BLaER1 (cell line): ENCODE data around the gene TSPAN2.
A peak's percentile ranks its signal among the peaks of the same experiment; 100 is the strongest.

Experiments
- H3K27ac ChIP-seq: shearing (Covaris generic); formaldehyde crosslinking; 2 replicates; pipeline ENCODE4 v1.8.1; 2022
- H3K27me3 ChIP-seq: shearing (Covaris generic); formaldehyde crosslinking; 2 replicates; pipeline ENCODE4 v1.8.1; 2022
- H3K36me3 ChIP-seq: shearing (Covaris generic); formaldehyde crosslinking; 2 replicates; pipeline ENCODE4 v1.8.1; 2022
- H3K4me1 ChIP-seq: shearing (Covaris generic); formaldehyde crosslinking; 2 replicates; pipeline ENCODE4 v1.8.1; 2022
- H3K4me2 ChIP-seq: shearing (Covaris generic); formaldehyde crosslinking; 2 replicates; pipeline ENCODE4 v1.8.1; 2022
- H3K4me3 ChIP-seq: shearing (Covaris generic); formaldehyde crosslinking; 2 replicates; pipeline ENCODE4 v1.8.1; 2022
- H3K9ac ChIP-seq: shearing (Covaris generic); formaldehyde crosslinking; 2 replicates; pipeline ENCODE4 v1.8.1; 2022
- H3K9me3 ChIP-seq: shearing (Covaris generic); formaldehyde crosslinking; 2 replicates; pipeline ENCODE4 v1.8.1; 2022
- H4K20me1 ChIP-seq: shearing (Covaris generic); formaldehyde crosslinking; 2 replicates; pipeline ENCODE4 v1.8.1; 2022
- Cebpa-rat ChIP-seq: shearing (Covaris generic); IDR thresholded peaks from 2 replicates; pipeline ENCODE4 v1.8.1; 2022

The TSPAN2 gene

GRCh38 chr1:115067161-115067859 is 22.0 kb downstream of the TSPAN2 start:
- no peak overlapping the region for H3K4me2 ChIP-seq

GRCh38 chr1:115065021-115065420 is 24.3 kb downstream of the TSPAN2 start:
- Histone ChIP-seq H3K27me3 (no peaks in the 10 kb centered on the region), H4K20me1 (no peaks in the 10 kb centered on the region), H3K4me1 (peaks cover 11% of the 10 kb centered on the region), H3K4me2 (no peak overlapping the region), H3K9ac (no peak overlapping the region), H3K4me3 (no peak overlapping the region), H3K9me3 (no peaks in the 10 kb centered on the region), H3K27ac (no peak overlapping the region), H3K36me3 (0 out of 2 replicates have a peak, but pooled peaks cover 7% of the 10 kb centered on the region)
- TF ChIP-seq Cebpa-rat, result no peak

More at GRCh38 chr1:115067161-115067859, 22.0 kb downstream of the TSPAN2 start:
- Histone ChIP-seq H3K9me3 (no peaks in the 10 kb centered on the region), H3K4me1 (peaks cover 20% of the 10 kb centered on the region), H3K4me3 (no peak overlapping the region), H3K27me3 (no peaks in the 10 kb centered on the region), H3K9ac (no peak overlapping the region), H3K27ac (no peak overlapping the region), H3K36me3 (0 out of 2 replicates have a peak, but pooled peaks cover 7% of the 10 kb centered on the region), H4K20me1 (no peaks in the 10 kb centered on the region)
- no peak for TF ChIP-seq Cebpa-rat

GRCh38 chr1:115064461-115064860 is 24.8 kb downstream of the TSPAN2 start:
- Histone ChIP-seq H3K4me3 (no peak overlapping the region), H3K9me3 (no peaks in the 10 kb centered on the region), H3K4me2 (no peak overlapping the region), H3K27ac (no peak overlapping the region), H3K36me3 (0 out of 2 replicates have a peak, but pooled peaks cover 7% of the 10 kb centered on the region), H4K20me1 (no peaks in the 10 kb centered on the region), H3K4me1 (peaks cover 11% of the 10 kb centered on the region), H3K27me3 (no peaks in the 10 kb centered on the region), H3K9ac (no peak overlapping the region)
- TF ChIP-seq Cebpa-rat, result no peak

GRCh38 chr1:115063228-115063901 is 25.9 kb downstream of the TSPAN2 start:
- H3K27me3 ChIP-seq, result no peaks in the 10 kb centered on the region
- H3K4me3 ChIP-seq, result no peak overlapping the region
- H3K27ac ChIP-seq, result no peak overlapping the region
- H4K20me1 ChIP-seq, result no peaks in the 10 kb centered on the region
- TF ChIP-seq Cebpa-rat, result no peak
- peak overlapping the region; percentile 17; the same call in 1 of the 2 replicates for H3K4me2 ChIP-seq
- peaks cover 11% of the 10 kb centered on the region for H3K4me1 ChIP-seq
- H3K36me3 ChIP-seq, result no peaks in the 10 kb centered on the region
- no peak overlapping the region for H3K9ac ChIP-seq
- H3K9me3 ChIP-seq, result no peaks in the 10 kb centered on the region

- Histone ChIP-seq H3K4me2 (peak overlapping the region; percentile 17), H3K27me3 (no peaks in the 10 kb centered on the region), H3K36me3 (peaks cover 6% of the 10 kb centered on the region; the same call in 1 of the 2 replicates), H3K27ac (no peak overlapping the region), H3K9me3 (no peaks in the 10 kb centered on the region), H4K20me1 (no peaks in the 10 kb centered on the region), H3K9ac (no peak overlapping the region), H3K4me1 (peaks cover 11% of the 10 kb centered on the region), H3K4me3 (no peak overlapping the region)
- no peak for TF ChIP-seq Cebpa-rat
Observed at GRCh38 chr1:115062542-115063004, 26.7 kb downstream of the TSPAN2 start.

- Histone ChIP-seq H3K9me3 (no peaks in the 10 kb centered on the region), H3K4me3 (no peak overlapping the region), H3K9ac (no peak overlapping the region), H3K4me1 (peaks cover 11% of the 10 kb centered on the region), H3K36me3 (peaks cover 11% of the 10 kb centered on the region; the same call in 1 of the 2 replicates), H4K20me1 (no peaks in the 10 kb centered on the region), H3K27me3 (no peaks in the 10 kb centered on the region), H3K4me2 (no peak overlapping the region), H3K27ac (no peak overlapping the region)
- no peak for TF ChIP-seq Cebpa-rat
Observed at GRCh38 chr1:115060501-115060900, 28.8 kb downstream of the TSPAN2 start.

- H3K27ac ChIP-seq, result no peak overlapping the region
- no peaks in the 10 kb centered on the region for H3K9me3 ChIP-seq
- H3K27me3 ChIP-seq, result no peaks in the 10 kb centered on the region
- H3K9ac ChIP-seq, result no peak overlapping the region
- H3K4me2 ChIP-seq, result no peak overlapping the region
- H3K36me3 ChIP-seq, result peaks cover 11% of the 10 kb centered on the region; the same call in 1 of the 2 replicates
- no peak overlapping the region for H3K4me3 ChIP-seq
- no peak for TF ChIP-seq Cebpa-rat
- H4K20me1 ChIP-seq, result no peaks in the 10 kb centered on the region
- H3K4me1 ChIP-seq, result peaks cover 11% of the 10 kb centered on the region
Observed at GRCh38 chr1:115059316-115059715, 30.0 kb downstream of the TSPAN2 start.

- Histone ChIP-seq H3K4me2 (no peak overlapping the region), H3K36me3 (peaks cover 11% of the 10 kb centered on the region; the same call in 1 of the 2 replicates), H4K20me1 (no peaks in the 10 kb centered on the region), H3K4me3 (no peak overlapping the region), H3K4me1 (peaks cover 4% of the 10 kb centered on the region), H3K27me3 (no peaks in the 10 kb centered on the region), H3K9me3 (no peaks in the 10 kb centered on the region), H3K9ac (no peak overlapping the region), H3K27ac (no peak overlapping the region)
- TF ChIP-seq Cebpa-rat, result no peak
Observed at GRCh38 chr1:115057661-115058254, 31.5 kb downstream of the TSPAN2 start.

GRCh38 chr1:115056395-115056798 is 32.9 kb downstream of the TSPAN2 start:
- Histone ChIP-seq H3K4me3 (no peak overlapping the region), H3K9me3 (no peaks in the 10 kb centered on the region), H3K27me3 (no peaks in the 10 kb centered on the region), H3K9ac (no peak overlapping the region), H3K27ac (no peak overlapping the region), H3K4me1 (no peaks in the 10 kb centered on the region), H3K4me2 (no peak overlapping the region), H3K36me3 (peaks cover 11% of the 10 kb centered on the region; the same call in 1 of the 2 replicates), H4K20me1 (no peaks in the 10 kb centered on the region)
- no peak for TF ChIP-seq Cebpa-rat
